IPS DF 19.7 (cell line): ENCODE data around the gene TRHDE.

ENCODE experiments used
- DNase-seq: peaks from one replicate; pipeline ENCODE4 v3.0.0-alpha.2; 2013; ENCODE audit warnings: low read depth, low spot score

TRHDE gene

GRCh38 chr12:72272091-72272661 is at the start of gene TRHDE:
TRHDE (plus strand) TSS chr12:72272370; CDS start chr12:72272644, 274 bp downstream.
- no peak for DNase-seq

GRCh38 chr12:72226510-72226909 is 45.7 kb upstream of the TRHDE start:
- DNase-seq, result no peak

- DNase-seq, result no peak
These were observed 43.7 kb upstream of the TRHDE start for GRCh38 chr12:72228424-72228823.

GRCh38 chr12:72230589-72230988 is 41.6 kb upstream of the TRHDE start:
- no peak for DNase-seq

GRCh38 chr12:72234886-72235285 is 37.3 kb upstream of the TRHDE start:
- DNase-seq, result no peak

GRCh38 chr12:72236071-72236705 is 36.0 kb upstream of the TRHDE start:
- no peak for DNase-seq

- DNase-seq, result no peak
These were observed 30.6 kb upstream of the TRHDE start for GRCh38 chr12:72241552-72241951.

- DNase-seq, result no peak
These were observed 29.2 kb upstream of the TRHDE start for GRCh38 chr12:72242946-72243345.

GRCh38 chr12:72246370-72246769 is 25.8 kb upstream of the TRHDE start:
- DNase-seq, result no peak

- no peak for DNase-seq
These were observed 21.8 kb upstream of the TRHDE start for GRCh38 chr12:72250346-72250745.

GRCh38 chr12:72256725-72257124 is 15.4 kb upstream of the TRHDE start:
- DNase-seq, result no peak

GRCh38 chr12:72261885-72262284 is 10.3 kb upstream of the TRHDE start:
- DNase-seq, result no peak

GRCh38 chr12:72264548-72265175 is 7.5 kb upstream of the TRHDE start:
- DNase-seq, result no peak

GRCh38 chr12:72267974-72268373 is 4.2 kb upstream of the TRHDE start:
- no peak for DNase-seq

- DNase-seq, result no peak
These were observed 3.8 kb upstream of the TRHDE start for GRCh38 chr12:72268386-72268785.

GRCh38 chr12:72269491-72269890 is 2.7 kb upstream of the TRHDE start:
- no peak for DNase-seq

GRCh38 chr12:72270246-72270645 is 1.9 kb upstream of the TRHDE start:
- no peak for DNase-seq

- no peak for DNase-seq
These were observed 1.2 kb upstream of the TRHDE start for GRCh38 chr12:72270961-72271360.

GRCh38 chr12:72271451-72272090 is 599 bp upstream of the TRHDE start:
- DNase-seq, result peak; percentile 28

- DNase-seq, result no peak
These were observed 745 bp downstream of the TRHDE start for GRCh38 chr12:72272731-72273498.

- DNase-seq, result no peak
These were observed 1.3 kb downstream of the TRHDE start for GRCh38 chr12:72273499-72273837.

GRCh38 chr12:72273851-72274351 is 1.7 kb downstream of the TRHDE start:
- no peak for DNase-seq
